CD1c-positive myeloid dendritic cell (primary cell): ENCODE results near the gene ZNF614.
A peak's percentile ranks its signal among the peaks of the same experiment; 100 is the strongest.
"Not testable (repeated sequence)": the region's sequence is repeated elsewhere in the genome, so short reads cannot be mapped to it uniquely, and the experiment has no call there.

Experiments
- DNase-seq: peaks from one replicate; pipeline ENCODE4 v3.0.0-alpha.2; 2016; ENCODE audit errors: extremely low spot score

ZNF614 gene

DNA sequence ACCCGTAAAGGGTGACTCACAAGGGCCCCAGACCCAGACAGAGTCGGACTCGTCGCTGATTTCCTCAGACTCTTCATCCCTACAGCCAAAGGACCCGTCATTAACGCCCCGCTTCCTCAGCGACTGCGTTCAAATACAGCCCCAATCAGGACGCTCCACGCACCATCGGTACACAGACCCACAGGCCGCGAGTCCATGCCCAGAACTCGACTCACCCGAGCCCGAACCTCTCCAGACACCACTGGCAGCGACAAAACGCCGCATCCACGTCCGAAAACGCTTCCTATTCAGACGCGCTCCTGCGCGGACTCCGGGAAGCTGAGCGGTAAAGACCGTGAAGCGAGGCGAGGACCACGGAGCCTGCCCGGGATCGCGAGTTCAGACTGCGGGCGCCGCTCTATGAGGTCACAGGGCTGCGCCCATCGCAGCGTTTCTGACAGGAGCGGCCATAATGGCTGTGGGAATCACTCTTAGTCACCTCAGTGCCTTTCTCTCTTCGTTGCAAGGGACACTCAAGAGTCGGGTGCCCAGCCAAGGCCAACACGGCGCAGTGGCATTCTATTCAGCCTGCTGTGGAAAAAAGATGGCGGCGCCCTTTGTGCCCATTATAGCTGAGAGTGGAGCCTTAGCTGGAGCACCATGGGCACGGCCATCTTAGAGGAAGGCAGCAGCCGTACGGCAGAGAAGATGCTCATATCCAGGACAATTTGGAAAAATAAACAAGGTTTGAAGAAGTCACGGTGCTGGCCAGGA lies at the start of gene ZNF614:
Gene ZNF614 (minus strand): TSS at position 353 of the 753 bp plus-strand sequence. CDS start 2,634 bp downstream, outside the sequence.
- DNase-seq: peak; percentile 91

GRCh38 chr19:52070496-52070895 lies 42.3 kb upstream of the ZNF614 start:
- DNase-seq: no peak

DNA sequence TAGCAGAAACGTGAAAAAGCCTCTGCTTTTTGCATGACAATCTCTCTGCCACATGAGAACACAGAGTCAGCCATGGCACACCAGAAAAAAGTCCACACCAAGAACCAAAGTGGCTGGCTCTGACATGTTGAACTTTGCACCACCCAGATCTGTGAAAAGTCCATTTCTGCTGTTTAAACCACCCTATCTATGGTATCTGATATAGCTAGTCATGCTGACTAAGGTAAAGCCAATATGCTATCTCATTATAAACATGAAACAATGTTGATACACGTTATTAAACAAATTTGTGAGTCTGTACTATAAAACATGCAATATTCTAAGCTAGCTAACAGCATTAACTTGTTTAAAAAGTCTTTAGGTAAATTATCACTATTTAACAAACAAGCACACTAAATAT lies 41.5 kb upstream of the ZNF614 start:
- DNase-seq: no peak

- DNase-seq: no peak
These were observed 38.2 kb upstream of the ZNF614 start for GRCh38 chr19:52066258-52066863.

DNA sequence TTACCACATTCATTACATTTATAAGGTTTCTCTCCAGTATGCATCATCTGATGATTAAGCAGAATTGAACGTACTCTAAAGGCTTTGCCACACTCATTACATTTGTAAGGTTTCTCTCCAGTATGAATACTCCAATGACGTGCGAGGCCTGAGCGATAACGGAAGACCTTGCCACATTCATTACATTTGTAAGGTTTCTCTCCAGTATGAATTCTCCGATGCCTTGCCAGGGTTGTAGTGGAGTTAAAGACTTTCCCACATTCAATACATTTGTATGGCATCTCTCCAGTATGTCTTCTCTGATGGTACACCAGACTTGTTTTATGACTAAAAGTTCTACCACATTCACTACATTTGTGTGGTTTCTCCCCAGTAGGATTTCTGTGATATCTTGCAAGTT lies 37.2 kb upstream of the ZNF614 start:
- DNase-seq: no peak

GRCh38 chr19:52056480-52056879 lies 28.3 kb upstream of the ZNF614 start:
- DNase-seq: not testable (repeated sequence)

DNA sequence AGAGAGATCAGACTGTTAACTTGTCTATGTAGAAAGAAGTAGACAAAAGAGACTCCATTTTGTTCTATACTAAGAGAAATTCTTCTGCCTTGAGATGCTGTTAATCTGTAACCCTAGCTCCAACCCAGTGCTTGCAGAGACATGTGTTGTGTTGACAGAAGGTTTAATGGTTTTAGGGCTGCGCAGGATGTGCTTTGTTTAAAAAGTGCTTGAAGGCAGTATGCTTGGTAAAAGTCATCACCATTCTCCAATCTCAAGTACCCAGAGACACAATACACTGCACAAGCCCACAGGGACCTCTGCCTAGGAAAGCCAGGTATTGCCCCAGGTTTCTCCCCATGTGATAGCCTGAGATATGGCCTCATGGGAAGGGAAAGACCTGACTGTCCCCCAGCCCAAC lies 23.6 kb upstream of the ZNF614 start:
- not testable (repeated sequence) for DNase-seq

DNA sequence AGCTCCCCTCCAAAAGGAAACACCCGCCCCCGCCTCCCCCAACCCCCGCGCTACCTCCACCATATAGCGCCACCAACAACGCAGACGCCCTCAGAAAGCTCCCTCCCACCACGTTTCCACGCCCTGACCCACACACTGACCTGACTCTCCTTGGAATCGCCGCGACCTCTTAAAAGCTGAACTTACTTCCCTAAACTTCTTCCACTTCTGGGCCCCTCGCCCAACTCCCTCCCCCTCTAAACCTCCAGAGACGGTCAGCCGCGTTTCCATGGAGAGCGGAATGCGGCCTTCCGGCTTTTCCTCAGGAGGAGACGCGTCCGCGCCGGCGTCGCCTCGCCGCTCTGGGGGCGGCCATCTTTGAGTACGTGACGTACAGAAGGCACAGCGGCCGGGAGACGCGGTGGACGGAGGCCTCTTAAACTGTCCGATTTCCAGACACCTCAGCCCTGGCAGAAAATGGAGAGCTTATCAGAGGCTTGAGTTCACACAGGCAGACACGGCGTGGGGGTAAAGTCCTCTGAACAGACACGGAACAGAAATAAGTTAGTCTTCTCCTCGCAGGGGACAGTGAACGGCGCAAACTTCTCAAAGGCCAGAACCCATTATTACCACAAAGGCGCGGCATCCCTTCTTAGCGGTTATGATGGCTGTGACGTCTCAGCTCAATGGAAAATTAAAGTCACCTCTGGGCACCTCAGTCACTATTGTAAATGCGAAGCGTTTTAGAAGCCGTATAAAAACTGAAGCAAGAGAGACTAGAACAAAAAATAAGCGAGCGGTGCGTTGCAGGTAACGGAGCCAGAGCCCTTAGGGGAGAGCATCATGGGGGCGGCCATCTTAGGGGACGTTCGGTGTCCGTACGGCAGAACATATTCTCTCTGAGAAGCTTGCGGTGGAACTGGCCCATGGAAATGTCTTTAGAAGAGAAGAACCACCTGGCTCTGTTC lies 20.6 kb upstream of the ZNF614 start, which contains the start of gene ZNF432:
Gene ZNF432 (minus strand): TSS at position 284 of the 947 bp plus-strand sequence. CDS start 1,970 bp downstream, outside the sequence.
- DNase-seq: peak; percentile 98

DNA sequence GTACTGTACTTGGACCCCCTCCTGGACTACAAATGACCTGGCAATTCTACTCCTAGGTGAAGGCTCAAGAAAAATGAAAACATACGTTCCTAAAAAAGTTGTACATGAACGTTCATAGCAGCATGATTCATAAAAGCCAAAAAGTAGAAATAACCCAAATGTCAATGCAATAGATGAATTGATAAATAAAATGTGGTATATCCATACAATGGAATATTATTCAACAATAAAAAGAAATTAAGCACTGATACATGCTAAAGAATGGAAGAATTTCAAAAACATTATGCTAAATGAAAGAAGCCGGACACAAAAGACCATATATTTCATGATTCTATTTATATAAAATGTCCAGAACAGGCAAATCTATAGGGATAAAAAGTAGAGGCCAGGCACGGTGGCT lies 11.0 kb upstream of the ZNF614 start:
- no peak for DNase-seq

GRCh38 chr19:52034051-52034728 lies 6.0 kb upstream of the ZNF614 start:
- DNase-seq: no peak

- DNase-seq: no peak
These were observed 573 bp upstream of the ZNF614 start for GRCh38 chr19:52028780-52029123.

GRCh38 chr19:52026255-52026990 lies 1.8 kb downstream of the ZNF614 start:
- not testable (repeated sequence) for DNase-seq

GRCh38 chr19:52024478-52024877 lies 3.7 kb downstream of the ZNF614 start:
- not testable (repeated sequence) for DNase-seq

- no peak for DNase-seq
These were observed 6.0 kb downstream of the ZNF614 start for GRCh38 chr19:52022193-52022592.

DNA sequence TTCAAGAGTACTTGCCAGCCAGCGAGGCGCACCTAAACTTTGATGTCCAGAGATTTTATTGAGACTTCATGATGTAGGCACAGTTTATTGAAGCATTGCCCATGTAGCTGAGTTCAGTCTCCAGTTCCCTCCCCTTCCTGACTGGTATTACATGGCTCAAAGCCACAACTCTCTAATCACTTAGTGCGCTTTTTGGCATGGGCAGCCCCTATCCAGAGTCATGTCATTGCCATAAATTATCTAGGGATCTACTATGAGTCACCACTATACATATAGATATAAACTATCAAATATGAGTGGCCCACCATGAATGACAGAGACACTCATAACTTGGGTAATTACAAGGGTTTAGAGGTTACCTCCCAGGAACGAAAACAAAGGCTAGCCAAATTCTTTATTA lies 7.7 kb downstream of the ZNF614 start:
- no peak for DNase-seq

DNA sequence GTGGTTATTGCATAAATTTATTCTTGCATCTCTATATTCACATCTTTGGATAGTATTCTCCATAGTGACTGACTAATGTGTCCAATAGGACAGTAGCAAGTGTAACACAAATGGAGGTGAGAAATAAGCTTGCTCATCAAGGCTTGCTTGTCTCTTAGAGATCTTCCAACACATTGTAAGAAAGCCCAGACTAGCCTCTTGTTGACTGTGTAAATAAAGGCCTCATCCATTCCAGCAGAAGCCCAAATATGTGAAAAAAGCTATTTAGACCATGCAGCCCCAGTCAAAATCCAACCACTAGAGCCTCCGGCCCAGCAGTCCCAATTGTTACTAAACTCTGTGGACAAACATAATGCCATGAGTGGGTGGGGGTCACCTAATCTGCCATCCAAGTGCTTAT lies 17.5 kb downstream of the ZNF614 start:
- DNase-seq: no peak

GRCh38 chr19:52007806-52008557 lies 20.2 kb downstream of the ZNF614 start, which contains the start of gene ZNF615:
Gene ZNF615 (minus strand): TSS chr19:52008211. CDS start chr19:52003711, 4,500 bp downstream.
- DNase-seq: peak; percentile 93

- no peak for DNase-seq
These were observed 20.8 kb downstream of the ZNF614 start for GRCh38 chr19:52007451-52007805.

GRCh38 chr19:51994048-51994644 lies 34.0 kb downstream of the ZNF614 start:
- DNase-seq: no peak

GRCh38 chr19:51993422-51993821 lies 34.8 kb downstream of the ZNF614 start:
- DNase-seq: no peak
